SIG-M5 treated with dmso at 0.1 percent for 504 hours (cell line): Measurements from ENCODE around the gene FAM241B.
A peak's percentile ranks its signal among the peaks of the same experiment; 100 is the strongest.

Experiments used
- DNase-seq: peaks from one replicate; lab custom pipeline; 2025; ENCODE audit not compliant: unreplicated experiment; lab: John Stamatoyannopoulos, UW

FAM241B gene

DNA sequence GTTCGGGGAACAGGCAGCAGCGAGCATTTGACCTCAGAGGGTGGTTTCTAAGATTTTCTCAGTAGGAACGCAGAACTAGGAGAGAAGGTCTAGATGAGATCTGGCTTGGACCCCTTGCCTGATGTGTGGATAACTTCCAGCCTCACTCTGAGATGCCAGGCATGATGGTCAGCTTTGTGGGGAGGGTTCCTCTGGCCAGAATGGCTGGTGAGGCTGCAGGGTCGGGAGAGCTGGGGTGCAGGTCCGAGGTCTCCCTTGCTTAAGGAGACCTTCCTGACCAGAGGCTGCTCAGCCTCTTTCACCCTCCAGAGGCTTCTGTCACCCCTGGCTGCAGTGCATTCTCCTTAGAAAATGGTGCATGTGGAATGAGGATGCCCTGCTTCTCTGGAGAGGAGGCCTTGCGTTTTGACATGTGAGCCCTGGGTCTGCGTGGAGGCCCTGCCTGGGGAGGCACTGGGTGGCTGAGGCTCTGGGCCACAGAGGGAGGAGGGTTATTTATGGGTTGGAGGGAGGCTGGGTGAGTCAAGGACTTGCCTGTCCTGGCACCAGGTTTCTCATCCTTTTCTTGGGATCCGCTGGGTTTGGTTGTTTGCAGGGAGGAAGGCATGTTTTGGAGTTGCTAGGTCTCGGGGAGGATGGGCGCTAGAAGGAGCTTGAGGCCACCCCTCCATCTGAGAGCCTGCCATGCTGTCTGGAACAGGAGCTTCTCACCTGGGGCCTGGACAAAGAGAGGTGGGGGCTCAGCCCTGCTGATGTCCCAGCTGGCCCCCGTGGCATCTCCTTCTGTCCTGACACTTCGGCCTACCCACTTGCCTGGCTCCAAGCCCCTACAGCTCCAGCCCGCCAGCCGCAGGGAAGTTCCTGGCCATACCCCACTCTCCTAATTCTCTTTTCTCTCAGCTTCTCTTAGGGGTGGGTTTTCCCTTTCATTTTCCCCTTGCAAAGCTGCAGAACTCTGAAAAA lies 3.9 kb downstream of the FAM241B start:
- no peak for DNase-seq

DNA sequence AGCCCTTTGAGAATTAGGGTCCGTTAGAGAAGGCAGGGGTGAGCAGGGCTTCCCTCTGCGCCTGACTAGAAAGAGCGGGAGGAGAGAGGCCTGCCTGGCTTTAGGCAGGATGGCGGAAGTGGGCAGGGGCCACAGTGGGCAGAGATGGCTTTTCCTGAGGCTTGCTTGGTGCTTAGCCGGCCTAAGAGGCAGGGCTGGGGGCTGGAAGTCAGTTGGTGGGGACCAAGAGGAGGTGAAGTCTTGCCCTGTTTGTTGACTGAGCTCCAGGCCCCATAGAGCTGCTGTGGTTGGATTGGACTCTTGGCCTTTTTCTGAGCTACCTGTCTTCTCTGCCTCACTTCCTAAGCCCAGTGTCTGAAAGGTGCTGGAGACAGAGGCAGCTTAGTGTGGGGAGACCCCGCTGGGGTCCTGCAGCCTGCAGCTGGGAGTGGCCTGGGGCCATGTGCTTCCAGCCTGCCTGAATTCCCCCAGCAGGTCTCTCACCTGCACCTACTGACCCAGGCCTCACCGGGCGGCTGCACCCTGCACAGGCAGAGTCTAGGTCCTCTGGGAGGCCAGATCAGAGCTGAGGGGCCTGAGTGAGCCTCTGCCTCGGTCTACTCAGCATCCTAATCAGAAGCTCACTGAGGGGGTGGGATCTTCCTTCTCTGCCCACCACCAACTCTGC lies 4.8 kb downstream of the FAM241B start:
- DNase-seq: no peak

DNA sequence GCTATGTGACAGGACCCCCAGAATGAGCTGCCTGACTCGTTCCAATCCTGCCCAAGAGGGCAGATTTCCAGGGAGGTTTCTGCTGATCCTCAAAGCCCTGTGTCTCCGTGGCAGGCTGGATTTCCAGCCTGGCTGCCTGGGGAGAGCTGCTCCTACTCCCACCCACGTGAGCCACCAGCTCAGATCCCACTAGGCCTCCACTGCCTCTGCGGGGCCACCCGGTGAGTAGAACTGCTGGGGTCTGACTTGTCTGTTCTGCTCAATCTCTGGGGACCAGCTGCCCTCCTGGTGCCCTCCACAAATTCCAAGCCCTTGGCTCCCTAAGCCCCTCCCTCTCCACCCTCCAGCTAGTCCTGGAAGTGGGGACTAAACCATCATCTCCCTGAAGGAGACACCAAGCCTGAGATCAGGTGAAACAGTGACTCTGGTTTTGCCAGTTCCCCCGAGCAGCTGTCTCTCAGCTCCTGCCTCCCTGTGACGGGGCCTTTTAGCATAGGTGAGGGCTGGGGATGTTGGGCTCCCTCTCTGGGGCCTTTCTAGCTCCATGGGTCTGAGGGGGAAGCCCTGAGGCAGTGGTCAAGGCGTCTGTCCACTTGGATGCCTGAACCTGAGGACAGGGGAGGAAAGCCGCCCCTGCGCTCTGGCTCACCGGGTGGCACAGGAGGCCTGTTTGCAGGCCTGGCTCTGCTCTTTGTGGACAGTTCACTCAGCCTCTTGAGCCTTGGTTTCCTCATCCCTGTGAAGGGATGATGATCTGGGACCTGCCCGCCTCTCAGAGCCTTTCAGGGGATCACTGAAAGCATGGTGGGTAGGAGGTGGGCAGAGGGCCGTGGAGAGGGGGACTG lies 5.6 kb downstream of the FAM241B start:
- no peak for DNase-seq

DNA sequence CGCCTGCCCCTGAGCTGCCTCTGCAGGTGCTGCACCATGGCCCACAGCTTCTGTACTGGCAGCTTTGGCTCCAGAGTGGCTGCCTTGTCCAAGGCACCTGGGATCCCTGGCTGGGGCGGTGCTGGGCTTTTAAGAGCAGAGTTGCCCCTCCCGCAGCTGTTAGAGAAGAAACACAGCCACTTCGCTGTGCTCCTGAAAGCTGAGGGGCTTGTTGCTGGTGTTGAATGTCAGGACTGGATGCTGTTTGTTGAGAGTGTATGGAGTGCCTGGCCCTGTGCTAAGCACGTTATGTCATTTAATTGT lies 6.2 kb downstream of the FAM241B start:
- no peak for DNase-seq

DNA sequence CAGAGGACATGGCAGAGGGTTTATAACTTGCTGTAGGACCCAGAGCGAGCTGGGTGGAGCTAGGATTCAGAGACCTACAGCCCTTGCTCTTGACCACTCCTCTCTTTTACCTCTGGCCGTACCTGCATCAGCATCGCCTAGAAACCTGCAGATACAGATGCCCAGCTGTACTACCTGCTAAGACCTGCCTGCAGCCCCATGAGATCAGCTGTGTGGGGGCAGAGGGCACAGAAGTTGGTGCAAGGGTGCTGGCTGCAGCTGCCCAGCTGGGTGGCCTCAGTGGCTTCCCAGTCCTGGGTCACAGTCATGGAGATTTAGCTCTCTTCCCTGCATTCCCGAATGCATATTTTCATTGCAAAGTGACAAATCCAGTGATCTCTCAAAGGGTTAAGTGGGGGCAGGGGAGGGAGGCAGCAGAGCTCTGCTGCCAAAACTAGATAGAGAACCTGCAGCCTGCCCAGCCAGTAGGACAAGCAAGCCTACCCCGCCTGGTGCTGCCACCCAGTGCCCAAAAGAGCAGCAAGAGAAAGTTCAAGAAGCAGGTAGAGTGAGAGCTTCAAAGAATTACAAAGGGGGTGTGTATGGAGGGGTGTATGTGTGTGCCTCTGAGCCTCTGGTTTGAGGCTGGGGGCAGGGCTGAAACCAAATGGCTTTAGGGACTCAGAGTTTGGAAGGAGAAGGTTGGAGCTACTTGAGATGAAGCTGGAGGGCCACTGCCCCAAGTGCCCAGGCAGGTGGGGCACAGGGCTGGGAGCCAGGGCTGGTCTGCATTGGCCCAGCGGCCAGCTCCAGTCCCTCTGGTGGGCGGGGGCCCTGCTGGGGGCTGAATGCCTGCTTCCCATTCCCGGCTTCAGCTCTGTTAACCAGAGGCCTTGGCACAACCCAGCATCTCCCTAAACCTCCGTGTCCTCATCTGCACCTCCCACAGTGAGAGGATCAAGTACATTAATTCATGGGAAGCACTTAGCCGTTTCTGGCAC lies 6.9 kb downstream of the FAM241B start:
- peak; percentile 23 for DNase-seq

DNA sequence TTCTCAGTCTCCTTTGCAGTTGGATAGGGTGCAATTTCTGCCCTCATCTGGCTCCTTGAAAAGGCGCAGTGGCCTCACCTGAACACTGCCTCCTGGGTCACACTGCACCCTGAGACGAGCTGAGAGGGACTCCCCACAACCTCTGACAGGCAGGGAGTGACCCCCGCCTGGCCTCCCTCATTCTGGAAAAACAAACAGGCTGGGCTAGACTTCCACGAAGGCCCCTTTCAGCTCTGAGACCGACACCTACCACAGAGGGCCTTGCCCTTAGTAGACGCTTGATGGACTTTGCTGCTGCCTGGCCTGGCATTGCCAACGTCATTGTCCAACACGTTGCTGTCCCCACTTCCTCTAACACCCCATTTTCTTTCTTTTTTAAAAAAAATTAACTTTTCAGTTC lies 8.6 kb downstream of the FAM241B start:
- DNase-seq: no peak

DNA sequence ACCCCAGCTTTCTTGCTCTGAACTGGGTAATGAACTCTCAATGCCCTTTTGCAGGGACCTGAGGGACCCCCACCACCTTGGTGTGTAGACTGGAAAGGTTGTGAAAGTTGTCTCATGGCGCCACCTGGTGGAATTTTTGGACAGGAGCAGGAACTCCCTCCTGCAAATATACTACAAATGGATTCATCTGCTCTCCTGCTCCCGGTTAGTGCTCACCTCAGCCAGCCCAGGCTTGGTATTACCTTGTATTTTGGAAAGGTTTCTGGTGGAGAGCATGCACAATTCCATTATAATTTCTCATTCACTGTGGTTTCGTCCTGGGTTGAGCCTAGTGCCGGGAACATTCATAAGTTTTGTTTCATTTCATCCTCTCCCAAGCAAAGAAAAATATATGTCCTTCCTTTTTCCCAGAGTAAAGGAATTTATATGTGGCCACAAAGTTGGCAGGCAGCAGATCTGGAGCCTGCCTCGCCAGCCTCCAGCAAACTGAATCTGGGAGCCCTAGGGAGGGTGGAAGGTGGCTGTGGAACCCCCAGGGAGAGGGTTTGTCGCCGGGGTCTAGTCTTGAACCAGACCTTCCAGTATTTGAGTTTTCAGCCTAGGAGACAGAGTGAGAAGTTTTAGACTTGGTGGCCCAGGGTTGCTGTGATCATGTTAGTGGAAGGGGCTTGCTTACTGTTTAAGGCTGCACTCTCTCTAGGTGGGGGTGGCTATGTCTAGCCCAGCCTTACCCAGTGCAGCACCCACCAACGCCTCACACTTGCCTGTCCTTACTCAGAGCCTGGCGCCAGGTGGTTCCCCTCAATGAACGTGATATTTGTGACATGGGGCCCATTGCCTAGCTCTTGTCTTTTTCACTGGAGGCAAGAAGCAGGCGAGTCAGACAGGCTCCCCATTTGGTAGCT lies 9.5 kb downstream of the FAM241B start:
- DNase-seq: peak; percentile 40

DNA sequence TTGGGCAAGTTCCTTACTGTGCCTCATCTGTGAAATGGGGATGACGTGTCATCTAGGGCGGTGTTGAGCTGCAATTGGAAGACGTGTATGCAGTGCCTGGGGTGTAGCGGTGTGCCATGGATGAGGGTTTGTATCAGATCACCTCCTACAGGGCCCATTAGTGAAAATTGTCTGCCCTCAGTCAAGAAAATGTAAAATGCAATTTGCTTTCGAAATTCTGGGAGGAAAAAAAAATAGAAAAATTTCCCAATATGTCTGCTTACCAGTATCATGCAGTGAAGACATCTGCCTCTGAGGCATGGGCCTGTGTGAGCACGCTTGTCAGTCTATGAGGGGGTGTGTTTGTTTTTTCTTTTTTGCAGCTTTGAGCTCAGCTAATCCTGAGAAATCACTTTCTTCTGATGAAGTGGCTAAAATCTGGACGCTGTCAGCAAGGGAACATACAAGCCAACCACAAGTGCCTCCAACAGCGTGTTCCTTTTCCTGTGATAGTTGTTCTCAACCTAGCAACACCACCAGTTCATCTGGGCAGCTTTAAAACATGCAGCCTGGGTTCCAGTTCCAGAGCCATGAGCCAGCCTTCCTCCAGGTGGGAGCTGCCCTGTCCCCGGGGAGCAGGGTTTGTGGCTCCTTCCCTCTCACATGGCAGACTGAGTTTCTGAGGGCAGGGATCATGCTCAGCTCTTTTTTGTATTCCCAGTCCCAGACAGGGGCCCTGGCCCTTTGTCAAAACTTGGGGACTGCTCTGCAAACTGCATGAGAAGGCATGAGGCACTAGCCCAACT lies 10.3 kb downstream of the FAM241B start:
- no peak for DNase-seq

DNA sequence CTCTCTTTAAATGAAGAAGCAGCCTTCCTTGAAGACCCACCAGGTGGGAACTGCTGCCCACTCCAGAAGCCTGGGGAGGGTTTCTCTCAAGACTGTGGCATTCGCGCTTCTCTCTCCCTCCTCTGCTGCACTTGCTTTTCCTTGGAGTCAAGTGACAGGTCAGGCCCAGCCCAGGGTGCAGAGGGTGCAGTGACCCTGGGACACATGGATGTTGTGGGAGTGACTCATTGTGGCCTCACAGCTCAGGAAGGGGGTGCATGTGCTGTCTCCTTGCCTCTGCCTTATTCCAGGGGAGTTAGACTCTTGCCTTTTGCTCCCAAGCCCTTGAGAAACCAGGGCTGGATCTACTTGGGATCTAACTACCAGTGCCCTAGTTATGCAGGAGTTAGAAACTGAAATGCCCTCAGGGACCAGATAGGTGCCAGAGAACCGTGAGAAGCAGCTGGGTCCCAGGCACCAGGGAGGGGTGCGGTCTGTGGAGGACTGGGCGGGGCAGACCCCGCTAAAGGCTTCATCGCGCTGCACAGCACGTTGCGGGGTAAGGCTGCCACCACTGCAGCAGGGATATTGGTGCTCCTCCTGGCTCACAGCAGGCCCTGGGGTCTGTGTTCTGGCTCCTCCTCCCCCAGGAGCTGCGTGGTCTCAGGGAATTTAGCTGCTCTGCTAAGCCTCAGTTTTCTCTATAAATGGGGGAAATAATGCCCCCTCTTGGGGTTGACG lies 11.4 kb downstream of the FAM241B start:
- DNase-seq: no peak

DNA sequence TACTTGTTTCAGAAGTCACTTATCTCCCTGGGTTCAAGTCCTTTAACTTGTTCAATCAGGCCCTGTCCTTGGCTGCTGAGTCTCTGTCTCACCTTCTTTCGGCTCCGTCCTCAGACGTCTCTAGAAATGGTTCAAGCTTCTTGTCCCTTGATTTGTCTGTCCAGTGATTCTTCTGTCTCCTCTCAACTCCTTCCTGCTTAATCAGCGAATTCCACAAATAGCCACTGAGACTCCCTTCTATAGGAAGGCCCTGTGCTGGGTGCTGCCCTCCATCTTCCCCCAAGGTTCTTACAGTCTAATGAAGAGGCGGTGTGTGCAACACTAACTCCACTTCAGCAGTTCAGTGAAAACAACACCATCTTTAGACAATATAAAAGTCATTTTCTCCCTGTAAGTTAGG lies 12.7 kb downstream of the FAM241B start:
- no peak for DNase-seq

DNA sequence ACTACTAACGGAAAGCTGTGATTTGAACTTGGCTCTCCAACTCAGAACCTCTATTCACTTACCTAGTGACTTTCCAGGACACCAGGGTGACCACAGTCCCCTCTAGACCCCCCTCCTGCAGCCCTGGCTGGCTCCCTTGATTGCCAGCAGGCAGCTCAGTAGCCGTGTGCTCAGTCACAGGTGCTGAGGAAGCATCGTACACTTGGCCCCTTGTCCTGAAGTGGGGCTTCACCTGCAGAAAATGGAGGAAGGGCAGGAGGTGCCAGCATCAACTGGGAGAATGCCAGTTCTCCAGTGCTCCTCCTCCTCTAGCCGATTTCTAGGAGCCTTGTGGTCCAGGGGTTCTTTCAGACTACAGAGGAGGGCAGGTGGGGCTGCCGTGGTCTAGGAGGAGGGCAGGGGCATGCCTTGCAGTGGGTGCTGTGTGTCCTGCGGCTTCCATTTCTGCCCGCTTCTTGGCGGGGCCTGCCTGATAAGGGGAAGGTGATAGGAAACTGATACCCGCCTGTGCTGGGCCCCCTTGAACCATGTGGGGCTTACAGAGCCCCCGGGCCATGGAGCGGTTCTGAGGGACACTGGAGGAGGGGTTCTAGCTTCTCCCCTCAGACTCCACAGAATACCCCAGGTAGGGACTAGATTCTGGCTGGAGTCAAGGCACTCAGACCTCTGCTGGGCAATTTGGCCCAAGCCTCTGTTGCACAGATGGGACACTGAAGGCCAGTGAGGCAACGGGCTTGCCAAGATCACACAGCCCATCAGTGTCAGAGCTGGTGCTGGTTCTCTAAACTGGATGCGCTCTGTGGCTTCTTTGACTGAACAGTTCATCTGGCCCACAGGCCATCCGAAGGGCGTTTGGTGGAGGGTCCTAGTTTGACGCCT lies 14.0 kb downstream of the FAM241B start:
- DNase-seq: no peak

DNA sequence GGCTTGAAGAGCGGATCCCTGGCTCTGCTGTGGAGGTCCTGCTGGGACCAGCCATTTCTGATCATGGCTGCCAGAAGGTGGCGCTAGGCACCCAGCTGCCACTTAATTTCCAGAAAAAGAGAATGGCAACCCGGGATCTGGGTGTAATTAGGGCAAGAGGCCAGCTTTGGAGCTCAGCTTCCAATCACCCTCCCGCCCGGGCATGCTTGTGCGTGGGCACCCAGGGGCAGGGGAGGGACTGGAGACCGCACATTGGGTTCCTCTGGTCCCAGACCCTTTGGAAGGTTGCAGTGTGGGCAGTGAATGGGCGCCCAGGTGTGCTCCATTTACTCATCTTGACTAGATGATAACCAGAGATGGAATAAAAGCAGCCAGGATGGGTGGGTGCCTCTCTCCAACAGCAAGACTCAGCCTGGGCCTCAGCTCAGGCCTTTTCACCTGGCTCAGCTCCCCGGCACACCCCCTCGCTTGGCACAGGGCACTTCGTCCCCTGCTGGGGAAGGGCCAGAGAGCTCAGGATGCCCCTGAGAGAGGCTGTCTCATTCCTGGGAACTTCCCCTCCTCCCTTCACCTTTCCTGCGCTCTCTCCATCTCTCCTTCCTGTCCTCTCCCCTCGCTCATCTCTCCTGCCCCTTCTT lies 14.7 kb downstream of the FAM241B start:
- DNase-seq: peak; percentile 8

DNA sequence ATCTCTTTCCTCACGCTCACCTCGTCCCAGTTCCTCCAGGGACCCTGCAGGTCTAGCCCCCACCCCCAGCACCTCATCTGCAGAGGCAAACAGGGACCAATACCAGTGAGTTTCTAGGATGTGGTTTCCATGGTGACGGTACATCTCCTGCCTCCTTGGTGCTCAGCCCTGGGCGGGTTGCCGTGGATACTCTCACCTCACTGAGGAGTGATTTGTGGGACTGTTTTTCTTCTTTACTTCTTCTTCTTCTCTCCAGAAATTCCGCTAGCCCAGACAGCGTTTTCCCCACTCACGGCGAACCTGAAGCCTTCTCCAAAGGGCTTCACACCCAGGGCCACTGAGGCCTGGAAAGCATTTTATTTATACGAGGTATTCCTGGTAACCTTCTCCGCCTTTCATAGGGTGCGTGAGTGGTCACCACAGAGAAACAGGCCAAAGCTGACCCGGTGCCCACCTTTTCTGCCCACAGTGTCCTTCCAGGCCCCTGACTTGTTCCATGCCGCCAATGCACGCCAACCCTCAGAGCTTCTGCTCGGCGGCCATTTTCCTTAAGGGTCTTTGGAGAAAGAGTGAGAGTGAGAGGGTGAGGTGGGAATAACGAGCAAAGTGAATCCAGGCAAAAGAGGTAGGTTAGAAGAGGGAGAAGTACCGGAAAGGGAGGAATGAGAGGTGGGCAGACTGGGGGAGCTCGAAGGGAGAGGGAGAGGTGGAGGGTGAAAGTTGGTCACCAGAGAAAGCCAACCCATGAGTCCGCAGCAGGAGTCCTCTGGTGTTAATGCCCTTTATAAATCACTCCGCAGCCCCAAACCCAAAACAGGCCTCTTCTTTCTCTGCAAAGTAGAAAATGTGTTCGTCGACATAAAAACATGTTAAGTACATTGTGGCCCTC lies 15.5 kb downstream of the FAM241B start:
- no peak for DNase-seq

DNA sequence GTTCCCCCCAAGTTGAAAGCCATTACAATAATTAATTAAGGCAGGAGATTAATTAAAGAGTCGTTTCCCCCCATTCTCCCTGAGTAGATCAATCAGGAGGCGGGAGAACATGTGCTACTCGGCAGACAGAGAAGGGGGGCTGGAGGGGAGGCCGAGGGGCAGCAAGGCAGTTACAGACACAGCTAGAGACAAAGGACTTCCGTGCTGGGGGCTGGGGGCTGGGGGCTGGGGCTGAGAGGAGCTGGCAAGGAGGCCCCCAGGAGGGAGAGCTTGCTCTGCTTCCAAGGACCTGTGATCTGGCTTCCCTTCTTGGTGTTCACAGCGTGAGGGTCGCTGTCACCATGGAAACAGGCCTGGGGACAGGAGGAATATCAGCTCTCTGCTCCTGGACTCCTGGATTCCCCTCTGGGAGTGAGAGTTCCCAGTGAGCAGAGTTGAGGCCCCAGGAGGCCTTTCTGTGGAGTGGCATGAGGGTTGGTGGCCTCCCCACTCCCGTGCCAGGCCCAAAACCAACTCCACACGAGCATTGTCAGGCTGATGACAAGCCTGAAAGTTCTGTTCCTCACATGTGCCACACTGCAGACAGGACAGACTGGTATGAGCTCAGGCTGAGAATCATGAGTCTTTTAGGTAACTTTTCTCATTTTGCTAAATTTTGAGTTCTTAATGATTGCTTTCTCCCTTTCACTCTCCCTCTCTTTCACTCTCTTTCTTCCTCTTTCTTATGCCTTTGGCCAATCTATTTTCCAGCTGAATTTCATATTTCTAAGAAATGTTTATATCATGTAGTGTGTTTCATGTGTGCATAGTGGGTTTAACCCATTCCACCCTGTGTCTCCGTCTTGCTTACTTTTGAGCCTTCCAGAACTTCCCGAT lies 16.4 kb downstream of the FAM241B start:
- DNase-seq: no peak

DNA sequence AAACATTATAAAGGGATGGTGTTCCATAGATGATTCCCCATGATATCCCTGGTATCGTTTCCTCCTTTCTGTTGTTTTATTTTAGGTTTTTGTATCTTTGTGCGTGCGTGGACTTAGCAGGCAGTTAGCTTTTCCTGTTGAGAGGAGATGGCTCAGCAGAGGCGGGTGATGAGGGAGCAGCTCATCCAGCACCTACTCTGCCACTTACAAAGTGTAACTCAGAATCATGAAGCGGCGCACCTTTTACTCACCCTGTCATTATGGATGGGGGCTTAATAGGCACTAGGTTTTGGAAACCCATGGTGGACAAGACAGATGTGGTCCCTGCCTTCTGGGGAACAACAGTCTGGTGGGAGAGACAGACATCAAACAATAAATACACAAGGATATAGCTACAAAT lies 17.1 kb downstream of the FAM241B start:
- no peak for DNase-seq
